Mesenchymal stem cell (in vitro differentiated cells and primary cell): ENCODE results near the gene EVC.
A peak's percentile ranks its signal among the peaks of the same experiment; 100 is the strongest.

Source experiments
- DNase-seq: peaks from one replicate; pipeline ENCODE4 v3.0.0-alpha.2; 2013
- H2AFZ ChIP-seq: one replicate; pipeline ENCODE4 v1.6.1; 2013; ENCODE audit warnings: low read depth, mild to moderate bottlenecking, control low read depth, inconsistent platforms, low read length, moderate library complexity
- H2AK5ac ChIP-seq: 2 replicates; pipeline ENCODE4 v1.6.1; 2013; ENCODE audit warnings: low read length, moderate library complexity, mild to moderate bottlenecking, inconsistent platforms; ENCODE audit not compliant: severe bottlenecking
- H2BK120ac ChIP-seq: one replicate; pipeline ENCODE4 v1.6.1; 2013; ENCODE audit warnings: low read depth, mild to moderate bottlenecking, inconsistent platforms, low read length, moderate library complexity
- H2BK12ac ChIP-seq, 2 experiments: one replicate each; pipeline ENCODE4 v1.6.1; 2013; ENCODE audit warnings: inconsistent platforms in 2 of 2, low read length in 2 of 2, mild to moderate bottlenecking in 2 of 2, moderate library complexity in 2 of 2, control low read depth in 1 of 2
- H2BK15ac ChIP-seq: one replicate; pipeline ENCODE4 v1.6.1; 2013; ENCODE audit warnings: mild to moderate bottlenecking, low read depth, inconsistent platforms; ENCODE audit not compliant: poor library complexity, severe bottlenecking
- H2BK5ac ChIP-seq: 2 replicates; pipeline ENCODE4 v1.6.1; 2013; ENCODE audit warnings: low read depth, mild to moderate bottlenecking, low read length, control low read depth, inconsistent platforms; ENCODE audit not compliant: poor library complexity, severe bottlenecking
- H3K14ac ChIP-seq, 2 experiments: one replicate each; pipeline ENCODE4 v1.6.1; 2013; ENCODE audit warnings: inconsistent platforms in 2 of 2, low read length in 2 of 2, control low read depth in 1 of 2, mild to moderate bottlenecking in 1 of 2, moderate library complexity in 1 of 2
- H3K18ac ChIP-seq, 2 experiments: one replicate each; pipeline ENCODE4 v1.6.1; 2013; ENCODE audit warnings: inconsistent platforms in 2 of 2, low read length in 2 of 2, control low read depth in 1 of 2, low read depth in 1 of 2, mild to moderate bottlenecking in 1 of 2
- H3K23ac ChIP-seq, 2 experiments: one replicate each; pipeline ENCODE4 v1.6.1; 2013; ENCODE audit warnings: inconsistent platforms in 2 of 2, low read length in 2 of 2, mild to moderate bottlenecking in 2 of 2, moderate library complexity in 2 of 2, control low read depth in 1 of 2
- H3K27ac ChIP-seq: 2 replicates; pipeline ENCODE4 v1.5.1; 2013; ENCODE audit warnings: mild to moderate bottlenecking, moderate library complexity, low read length, control low read depth, inconsistent platforms; ENCODE audit not compliant: poor library complexity, severe bottlenecking
- H3K27me3 ChIP-seq, 2 experiments: 2 replicates each; pipeline versions ENCODE4 v1.6.1 to v1.7.0; 2013; ENCODE audit warnings: low read length in 2 of 2, mild to moderate bottlenecking in 2 of 2, moderate library complexity in 2 of 2, control low read depth in 1 of 2, inconsistent platforms in 1 of 2; ENCODE audit not compliant: control insufficient read depth in 1 of 2, insufficient read depth in 1 of 2
- H3K36me3 ChIP-seq, 2 experiments: 2 replicates each; pipeline versions ENCODE4 v1.6.1 to v1.7.0; 2013; ENCODE audit warnings: low read length in 2 of 2, control low read depth in 1 of 2, inconsistent platforms in 1 of 2, low read depth in 1 of 2, mild to moderate bottlenecking in 1 of 2; ENCODE audit not compliant: insufficient read depth in 2 of 2, control insufficient read depth in 1 of 2
- H3K4ac ChIP-seq, 2 experiments: one replicate each; pipeline ENCODE4 v1.6.1; 2013; ENCODE audit warnings: inconsistent platforms in 2 of 2, low read length in 2 of 2, mild to moderate bottlenecking in 2 of 2, moderate library complexity in 2 of 2, control low read depth in 1 of 2, low read depth in 1 of 2
- H3K4me1 ChIP-seq: 2 replicates; pipeline ENCODE4 v1.6.1; 2013; ENCODE audit warnings: low read depth, low read length, control low read depth; ENCODE audit not compliant: control insufficient read depth, insufficient read depth
- H3K4me2 ChIP-seq: 2 replicates; pipeline ENCODE4 v1.6.1; 2013; ENCODE audit warnings: low read length, mild to moderate bottlenecking, inconsistent platforms; ENCODE audit not compliant: poor library complexity, severe bottlenecking
- H3K4me3 ChIP-seq, 2 experiments: 2 replicates each; pipeline versions ENCODE4 v1.5.1 to v1.7.0; 2013; ENCODE audit warnings: low read length in 2 of 2, mild to moderate bottlenecking in 2 of 2, control low read depth in 1 of 2, low read depth in 1 of 2; ENCODE audit not compliant: insufficient read depth in 1 of 2
- H3K79me1 ChIP-seq: replicated peaks from 2 replicates; pipeline ENCODE4 v1.6.1; 2013; ENCODE audit warnings: mild to moderate bottlenecking, control low read depth, low read length, inconsistent platforms; ENCODE audit not compliant: poor library complexity, severe bottlenecking
- H3K9ac ChIP-seq: 2 replicates; pipeline ENCODE4 v1.7.0; 2013; ENCODE audit warnings: mild to moderate bottlenecking, low read length, moderate library complexity
- H3K9me3 ChIP-seq: 2 replicates; pipeline ENCODE4 v1.7.0; 2013; ENCODE audit warnings: mild to moderate bottlenecking, low read length; ENCODE audit not compliant: control insufficient read depth
- H4K8ac ChIP-seq: one replicate; pipeline ENCODE4 v1.6.1; 2013; ENCODE audit warnings: inconsistent platforms, mild to moderate bottlenecking, low read length, moderate library complexity
- H4K91ac ChIP-seq: one replicate; pipeline ENCODE4 v1.6.1; 2013; ENCODE audit warnings: mild to moderate bottlenecking, low read length, inconsistent platforms
- WGBS: methylation state at CpG from one replicate; pipeline ENCODE4 v1.1.7; 2013; ENCODE audit warnings: mixed read lengths; 5-methylcytosine and 5-hydroxymethylcytosine counted together

Gene EVC

GRCh38 chr4:5666741-5667140 is 44.3 kb upstream of the EVC start:
- peaks cover 2% of the 10 kb centered on the region for H3K9me3 ChIP-seq
- no peaks in the 10 kb centered on the region for H3K27me3 ChIP-seq
- 100% methylated on average over 1 of the region's 1 CpG for WGBS
- H2AK5ac ChIP-seq, result no peak overlapping the region
- no peak overlapping the region for H3K14ac ChIP-seq
- no peak overlapping the region for H3K4ac ChIP-seq
- no peak overlapping the region for H4K91ac ChIP-seq
- no peak for DNase-seq
- peaks cover 14 to 58% of the 10 kb centered on the region in 2 experiments for H3K36me3 ChIP-seq
- H3K9ac ChIP-seq, result no peak overlapping the region
- peaks cover 2% of the 10 kb centered on the region for H3K4me1 ChIP-seq
- no peak overlapping the region for H2BK120ac ChIP-seq
- H3K4me3 ChIP-seq, result no peak overlapping the region
- H3K18ac ChIP-seq, result no peak overlapping the region
- no peak overlapping the region for H2BK15ac ChIP-seq
- no peak overlapping the region for H3K4me2 ChIP-seq
- no peak overlapping the region for H4K8ac ChIP-seq
- H2BK5ac ChIP-seq, result no peak overlapping the region
- peaks cover 17% of the 10 kb centered on the region for H3K79me1 ChIP-seq
- H3K27ac ChIP-seq, result no peak overlapping the region
- H2AFZ ChIP-seq, result no peak overlapping the region
- H2BK12ac ChIP-seq, result no peak overlapping the region
- no peak overlapping the region for H3K23ac ChIP-seq

- Histone ChIP-seq H3K18ac (no peak overlapping the region), H3K27me3 (no peaks in the 10 kb centered on the region)
These were observed 34.2 kb upstream of the EVC start for GRCh38 chr4:5676763-5677162.

GRCh38 chr4:5678977-5679376 is 32.0 kb upstream of the EVC start:
- Histone ChIP-seq H4K8ac (no peak overlapping the region), H3K18ac (no peak overlapping the region), H3K14ac (no peak overlapping the region), H3K9me3 (no peaks in the 10 kb centered on the region), H2AFZ (no peak overlapping the region), H3K36me3 (peaks cover 56 to 90% of the 10 kb centered on the region in 2 experiments), H2BK15ac (no peak overlapping the region), H3K4me3 (no peak overlapping the region), H2BK5ac (no peak overlapping the region), H3K27ac (no peak overlapping the region), H2BK120ac (no peak overlapping the region), H3K4me2 (no peak overlapping the region), H2AK5ac (no peak overlapping the region), H4K91ac (no peak overlapping the region), H3K9ac (no peak overlapping the region), H3K4me1 (peaks cover 2% of the 10 kb centered on the region), H3K23ac (no peak overlapping the region), H3K27me3 (no peaks in the 10 kb centered on the region), H2BK12ac (no peak overlapping the region), H3K79me1 (peaks cover 2% of the 10 kb centered on the region), H3K4ac (no peak overlapping the region)
- peak; percentile 18 for DNase-seq
- WGBS, result 85% methylated on average over 6 of the region's 10 CpGs

More at GRCh38 chr4:5676763-5677162, 34.2 kb upstream of the EVC start:
- Histone ChIP-seq H2BK15ac (no peak overlapping the region), H2BK5ac (no peak overlapping the region), H3K9me3 (no peaks in the 10 kb centered on the region), H3K27ac (no peak overlapping the region), H2BK120ac (no peak overlapping the region), H3K36me3 (peaks cover 45 to 94% of the 10 kb centered on the region in 2 experiments), H3K9ac (no peak overlapping the region), H4K91ac (no peak overlapping the region), H2AK5ac (no peak overlapping the region), H3K4me2 (no peak overlapping the region), H3K14ac (no peak overlapping the region), H3K4me3 (no peak overlapping the region), H3K23ac (no peak overlapping the region), H3K79me1 (peaks cover 4% of the 10 kb centered on the region), H3K4me1 (no peaks in the 10 kb centered on the region), H3K4ac (no peak overlapping the region), H4K8ac (no peak overlapping the region), H2BK12ac (no peak overlapping the region), H2AFZ (no peak overlapping the region)
- DNase-seq, result no peak
- WGBS, result 97% methylated on average over 8 of the region's 8 CpGs

- H3K36me3 ChIP-seq, result peaks cover 65 to 90% of the 10 kb centered on the region in 2 experiments
- H4K91ac ChIP-seq, result no peak overlapping the region
- H3K14ac ChIP-seq, result no peak overlapping the region
- peak overlapping the region; percentile 21 for H4K8ac ChIP-seq
- H2BK120ac ChIP-seq, result no peak overlapping the region
- no peak overlapping the region for H3K4me3 ChIP-seq
- no peak overlapping the region for H3K27ac ChIP-seq
- no peak overlapping the region for H2AK5ac ChIP-seq
- no peak overlapping the region for H3K23ac ChIP-seq
- WGBS, result 83% methylated on average over 10 of the region's 10 CpGs
- no peak overlapping the region for H2BK12ac ChIP-seq
- H3K79me1 ChIP-seq, result peaks cover 2% of the 10 kb centered on the region
- H2AFZ ChIP-seq, result no peak overlapping the region
- no peak overlapping the region for H3K18ac ChIP-seq
- H3K4ac ChIP-seq, result no peak overlapping the region
- H2BK15ac ChIP-seq, result no peak overlapping the region
- no peak overlapping the region for H2BK5ac ChIP-seq
- peaks cover 2% of the 10 kb centered on the region for H3K4me1 ChIP-seq
- H3K4me2 ChIP-seq, result no peak overlapping the region
- H3K27me3 ChIP-seq, result no peaks in the 10 kb centered on the region
- H3K9me3 ChIP-seq, result no peaks in the 10 kb centered on the region
- H3K9ac ChIP-seq, result no peak overlapping the region
- no peak for DNase-seq
These were observed 27.4 kb upstream of the EVC start for GRCh38 chr4:5683566-5683965.
